HG02840 (cell line): Measurements from ENCODE around the gene REV1.
"Not testable (repeated sequence)": the region's sequence is repeated elsewhere in the genome, so short reads cannot be mapped to it uniquely, and the experiment has no call there.

Source experiments
- ATAC-seq: cut with Tn5 transposase; IDR thresholded peaks from one replicate; pipeline ENCODE4 v1.9.1; 2021; ENCODE audit warnings: mild to moderate bottlenecking, moderate library complexity, moderate number of reproducible peaks; ENCODE audit not compliant: unreplicated experiment, low FRiP score

REV1 gene

DNA sequence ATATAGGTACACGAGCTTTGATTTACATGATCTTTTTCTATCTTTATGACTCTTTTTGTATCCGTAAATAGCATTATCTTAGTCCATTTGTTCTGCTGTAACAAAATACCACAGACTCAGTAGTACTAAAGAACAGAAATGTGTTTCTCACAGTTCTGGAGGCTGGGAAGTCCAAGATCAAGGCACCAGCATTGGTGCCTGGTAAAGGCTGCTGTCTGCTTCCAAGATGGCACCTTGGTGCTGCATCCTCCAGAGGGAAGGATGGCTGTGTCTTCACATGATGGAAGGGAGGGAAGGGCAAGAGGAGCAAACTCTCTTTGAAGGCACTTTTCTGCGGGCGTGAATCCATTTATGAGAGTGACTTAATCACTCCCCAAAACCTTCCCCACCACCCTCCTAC lies 116.7 kb downstream of the REV1 start:
- ATAC-seq: no peak

DNA sequence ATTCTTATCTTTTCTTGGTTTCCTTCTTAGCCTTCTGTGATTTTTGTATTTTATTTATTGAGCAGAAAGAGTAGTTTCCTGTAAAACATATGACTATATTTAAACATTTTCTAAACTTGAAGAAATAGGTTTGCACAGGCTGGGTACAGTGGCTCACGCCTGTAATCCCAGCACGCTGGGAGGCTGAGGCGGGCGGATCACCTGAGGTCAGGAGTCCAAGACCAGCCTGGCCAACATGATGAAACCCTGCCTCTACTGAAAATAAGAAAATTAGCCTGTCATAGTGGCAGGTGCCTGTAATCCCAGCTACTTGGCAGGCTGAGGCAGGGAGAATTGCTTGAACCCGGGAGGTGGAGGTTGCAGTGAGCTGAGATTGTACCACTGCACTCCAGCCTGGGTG lies 121.0 kb downstream of the REV1 start:
- not testable (repeated sequence) for ATAC-seq

DNA sequence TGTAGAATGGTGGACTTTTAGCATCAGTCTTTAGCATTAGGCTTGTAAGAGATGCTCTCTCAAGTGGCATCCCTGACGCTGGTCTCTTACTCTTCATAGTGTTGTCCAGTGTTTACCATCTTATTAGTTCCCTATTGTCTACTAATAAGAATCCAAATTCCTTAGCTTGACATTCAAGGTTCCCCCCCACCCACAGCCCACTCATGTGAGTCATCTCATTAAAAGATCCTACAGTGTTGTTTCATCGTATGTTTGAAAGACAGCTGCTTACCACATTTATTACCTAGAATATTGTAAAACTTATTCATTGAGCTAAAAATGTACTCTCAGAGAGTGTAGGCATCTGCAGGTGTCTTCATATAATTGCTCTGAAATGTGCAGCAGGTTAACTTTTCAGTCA lies 124.2 kb downstream of the REV1 start:
- no peak for ATAC-seq

DNA sequence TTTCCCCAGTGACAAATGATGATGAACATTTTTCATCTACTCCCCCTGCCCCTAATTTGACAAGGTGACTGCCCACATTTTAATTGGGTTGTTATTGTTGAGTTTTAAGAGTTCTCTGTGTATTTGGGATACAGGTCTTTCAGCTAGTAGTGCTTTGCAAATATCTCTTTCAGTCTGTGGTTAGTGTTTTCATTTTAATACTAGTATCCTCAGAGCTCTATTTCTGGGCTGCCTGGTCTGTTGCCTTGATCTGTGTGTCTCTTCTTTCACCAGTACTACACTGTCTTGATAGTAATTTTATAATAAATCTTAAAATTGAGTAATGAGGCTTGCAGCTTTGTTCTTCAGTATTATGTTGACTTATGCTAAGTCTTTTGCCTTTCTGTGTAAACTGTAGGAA lies 133.0 kb downstream of the REV1 start:
- ATAC-seq: no peak

GRCh38 chr2:99354825-99355224 lies 135.0 kb downstream of the REV1 start:
- not testable (repeated sequence) for ATAC-seq

GRCh38 chr2:99354070-99354469 lies 135.7 kb downstream of the REV1 start:
- no peak for ATAC-seq
